ENCODE measurements around the gene RPUSD1. TPM values are rescaled to one million over a fixed set of nuclear protein-coding genes. Genes with fewer than 3 reads are reported as not detected.

RPUSD1 gene
- total and polyA plus RNA-seq, 2 donors (not counting 3 experiments of a cell fraction or from before 2014, with no cell fraction given), result 46.2 to 55.8 TPM

DNA sequence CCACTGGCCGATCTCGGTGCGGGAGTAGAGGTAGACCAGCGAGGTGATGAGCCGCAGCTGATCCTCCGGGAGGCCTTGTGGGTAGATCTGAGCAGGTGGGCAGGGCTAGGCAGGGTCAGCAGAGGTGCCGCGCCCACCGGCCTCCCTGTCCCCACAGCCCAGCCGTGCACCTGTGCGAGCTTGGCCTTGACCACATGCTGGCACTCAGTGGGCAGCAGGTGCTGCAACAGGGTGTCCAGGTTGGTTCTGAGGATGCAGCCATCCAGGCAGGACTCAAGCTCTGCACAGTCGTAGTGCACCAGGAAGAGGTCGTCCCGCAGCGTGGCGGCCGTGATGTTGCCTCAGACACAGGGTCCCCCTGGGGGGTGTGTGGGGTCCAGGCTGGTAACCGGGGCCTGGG, 15.2 kb downstream of the RPUSD1 start:
- Histone ChIP-seq H4K20me1 (replicated peaks; ENCODE audit: control insufficient read depth, extremely low read depth, insufficient read depth, low read length) (no peaks in the 10 kb centered on the region), H3K4me2 (ENCODE audit: insufficient read depth, low read length) (no peak overlapping the region), H3K36me3 (ENCODE audit: control insufficient read depth in 2 of 2, extremely low read depth in 1 of 2, insufficient read depth in 2 of 2, low read length in 2 of 2) (no peaks in the 10 kb centered on the region), H3K79me2 (ENCODE audit: control insufficient read depth, insufficient read depth, low read length) (no peaks in the 10 kb centered on the region), H3K4me1 (ENCODE audit: control insufficient read depth, extremely low read depth, insufficient read depth, low read length) (no peaks in the 10 kb centered on the region), H3K4me3 (replicated peaks in 1 of 3; ENCODE audit: insufficient read depth in 1 of 3, low read depth in 1 of 3, low read length in 3 of 3) (no peak overlapping the region), H2AFZ (ENCODE audit: low read depth, low read length) (no peak overlapping the region), H3K27me3 (ENCODE audit: control insufficient read depth in 2 of 2, insufficient read depth in 2 of 2, low read length in 2 of 2) (no peaks in the 10 kb centered on the region), H3K9ac (replicated peaks; ENCODE audit: extremely low read depth, insufficient read depth, low read length) (no peak overlapping the region), H3K27ac (ENCODE audit: insufficient read depth, low read depth, low read length) (no peak overlapping the region), H3K9me3 (replicated peaks; ENCODE audit: control insufficient read depth, insufficient read depth, low read length) (no peaks in the 10 kb centered on the region), H3K9me1 (replicated peaks; ENCODE audit: control insufficient read depth, extremely low read depth, insufficient read depth, low read length) (no peaks in the 10 kb centered on the region)
- no peak for FAIRE-seq
- intact Hi-C loops (cut with micrococcal nuclease), result no loop called here
- dilution Hi-C loops (cut with MboI; ENCODE audit: extremely low pct_ligation_motif_present, low sequenced_read_pairs), result no loop called here
- DNase-seq (ENCODE audit: low read depth, low spot score), result no peak
- BruUV-seq (replicated peaks), result no TSS peak
- TF ChIP-seq GATA2 (IDR thresholded peaks at IDR 0.05; ENCODE audit: insufficient read depth, insufficient read length, low read depth, low read length) (no peak), POLR2AphosphoS5 (IDR thresholded peaks at IDR 0.05; ENCODE audit: insufficient read depth, low read depth, low read length) (no peak), CTCF (IDR thresholded peaks at IDR 0.05; ENCODE audit: extremely low read depth in 1 of 2, insufficient read depth in 1 of 2, low read depth in 1 of 2, low read length in 2 of 2) (no peak), FOS (IDR thresholded peaks at IDR 0.05; ENCODE audit: borderline replicate concordance, insufficient read depth, low read length) (no peak)
- CTCF ChIA-PET, result interaction anchor here (1.3 kb wide), 1 partner anchor 57 kb away, joined by 3 read pairs; no protein-coding TSS in a partner anchor
- POLR2A ChIA-PET, result no interaction called here

DNA sequence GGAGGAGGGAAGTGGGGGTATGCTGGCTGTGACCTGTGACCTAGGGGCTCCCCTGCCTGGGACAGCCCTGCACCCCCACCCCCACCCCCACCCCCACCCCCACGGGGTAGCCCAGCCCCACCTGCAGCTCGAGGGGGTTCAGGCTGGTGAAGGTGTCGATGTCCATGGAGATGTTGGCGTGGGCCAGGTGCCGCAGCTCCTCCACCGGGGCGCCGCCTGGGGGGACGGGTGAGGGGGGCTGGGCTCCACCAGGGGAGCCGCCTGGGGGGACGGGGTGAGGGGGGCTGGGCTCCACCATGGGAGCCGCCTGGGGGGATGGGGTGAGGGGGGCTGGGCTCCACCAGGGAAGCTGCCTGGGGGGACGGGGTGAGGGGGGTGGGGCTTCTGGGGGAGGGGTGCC, 17.8 kb downstream of the RPUSD1 start:
- BruUV-seq (replicated peaks), result no TSS peak

More for the DNA sequence above, 17.8 kb downstream of the RPUSD1 start:
- Histone ChIP-seq H3K36me3 (ENCODE audit: control insufficient read depth in 2 of 2, extremely low read depth in 1 of 2, insufficient read depth in 2 of 2, low read length in 2 of 2) (no peaks in the 10 kb centered on the region), H3K4me2 (ENCODE audit: insufficient read depth, low read length) (no peak overlapping the region), H3K27ac (ENCODE audit: insufficient read depth, low read depth, low read length) (no peak overlapping the region), H3K9me3 (replicated peaks; ENCODE audit: control insufficient read depth, insufficient read depth, low read length) (no peaks in the 10 kb centered on the region), H3K9me1 (replicated peaks; ENCODE audit: control insufficient read depth, extremely low read depth, insufficient read depth, low read length) (no peaks in the 10 kb centered on the region), H3K27me3 (ENCODE audit: control insufficient read depth in 2 of 2, insufficient read depth in 2 of 2, low read length in 2 of 2) (no peaks in the 10 kb centered on the region), H3K79me2 (ENCODE audit: control insufficient read depth, insufficient read depth, low read length) (no peaks in the 10 kb centered on the region), H3K9ac (replicated peaks; ENCODE audit: extremely low read depth, insufficient read depth, low read length) (no peak overlapping the region), H3K4me3 (replicated peaks in 1 of 3; ENCODE audit: insufficient read depth in 1 of 3, low read depth in 1 of 3, low read length in 3 of 3) (no peak overlapping the region), H4K20me1 (replicated peaks; ENCODE audit: control insufficient read depth, extremely low read depth, insufficient read depth, low read length) (no peaks in the 10 kb centered on the region), H2AFZ (ENCODE audit: low read depth, low read length) (no peak overlapping the region), H3K4me1 (ENCODE audit: control insufficient read depth, extremely low read depth, insufficient read depth, low read length) (no peaks in the 10 kb centered on the region)
- intact Hi-C loops (cut with micrococcal nuclease), result no loop called here
- DNase-seq (ENCODE audit: low read depth, low spot score), result no peak
- FAIRE-seq, result no peak
- no peak for TF ChIP-seq EZH2 (IDR thresholded peaks at IDR 0.05; ENCODE audit: borderline replicate concordance, low read depth, low read length, severe bottlenecking)
- no peak for TF ChIP-seq MAX (IDR thresholded peaks at IDR 0.05; ENCODE audit: insufficient read depth, insufficient read length)
- no peak for TF ChIP-seq POLR2AphosphoS5 (IDR thresholded peaks at IDR 0.05; ENCODE audit: insufficient read depth, low read depth, low read length)
- no peak for TF ChIP-seq POLR2A (IDR thresholded peaks at IDR 0.05; ENCODE audit: low read depth, low read length)
- TF ChIP-seq JUN (IDR thresholded peaks at IDR 0.05; ENCODE audit: borderline replicate concordance, insufficient read depth, insufficient read length, low read depth), result no peak
- no peak for TF ChIP-seq CTCF (IDR thresholded peaks at IDR 0.05; ENCODE audit: extremely low read depth in 1 of 2, insufficient read depth in 1 of 2, low read depth in 1 of 2, low read length in 2 of 2)
- TF ChIP-seq MYC (IDR thresholded peaks at IDR 0.05; ENCODE audit: low read depth, low read length), result no peak
- no peak for TF ChIP-seq FOS (IDR thresholded peaks at IDR 0.05; ENCODE audit: borderline replicate concordance, insufficient read depth, low read length)
- no peak for TF ChIP-seq GATA2 (IDR thresholded peaks at IDR 0.05; ENCODE audit: insufficient read depth, insufficient read length, low read depth, low read length)
- dilution Hi-C loops (cut with MboI; ENCODE audit: extremely low pct_ligation_motif_present, low sequenced_read_pairs), result no loop called here
- CTCF ChIA-PET, result interaction anchor here (1.6 kb wide), 1 partner anchor 58 kb away, joined by 6 read pairs; no protein-coding TSS in a partner anchor
- POLR2A ChIA-PET, result no interaction called here
